Mesenchymal stem cell (in vitro differentiated cells and primary cell): ENCODE measurements around the gene INPP5E.

Experiments used
- DNase-seq: peaks from one replicate; pipeline ENCODE4 v3.0.0-alpha.2; 2013
- H2AFZ ChIP-seq: one replicate; pipeline ENCODE4 v1.6.1; 2013; ENCODE audit warnings: low read depth, mild to moderate bottlenecking, control low read depth, inconsistent platforms, low read length, moderate library complexity
- H2AK5ac ChIP-seq: 2 replicates; pipeline ENCODE4 v1.6.1; 2013; ENCODE audit warnings: low read length, moderate library complexity, mild to moderate bottlenecking, inconsistent platforms; ENCODE audit not compliant: severe bottlenecking
- H2BK120ac ChIP-seq: one replicate; pipeline ENCODE4 v1.6.1; 2013; ENCODE audit warnings: low read depth, mild to moderate bottlenecking, inconsistent platforms, low read length, moderate library complexity
- H2BK12ac ChIP-seq, 2 experiments: one replicate each; pipeline ENCODE4 v1.6.1; 2013; ENCODE audit warnings: inconsistent platforms in 2 of 2, low read length in 2 of 2, mild to moderate bottlenecking in 2 of 2, moderate library complexity in 2 of 2, control low read depth in 1 of 2
- H2BK15ac ChIP-seq: one replicate; pipeline ENCODE4 v1.6.1; 2013; ENCODE audit warnings: mild to moderate bottlenecking, low read depth, inconsistent platforms; ENCODE audit not compliant: poor library complexity, severe bottlenecking
- H2BK5ac ChIP-seq: 2 replicates; pipeline ENCODE4 v1.6.1; 2013; ENCODE audit warnings: low read depth, mild to moderate bottlenecking, low read length, control low read depth, inconsistent platforms; ENCODE audit not compliant: poor library complexity, severe bottlenecking
- H3K14ac ChIP-seq, 2 experiments: one replicate each; pipeline ENCODE4 v1.6.1; 2013; ENCODE audit warnings: inconsistent platforms in 2 of 2, low read length in 2 of 2, control low read depth in 1 of 2, mild to moderate bottlenecking in 1 of 2, moderate library complexity in 1 of 2
- H3K18ac ChIP-seq, 2 experiments: one replicate each; pipeline ENCODE4 v1.6.1; 2013; ENCODE audit warnings: inconsistent platforms in 2 of 2, low read length in 2 of 2, control low read depth in 1 of 2, low read depth in 1 of 2, mild to moderate bottlenecking in 1 of 2
- H3K23ac ChIP-seq, 2 experiments: one replicate each; pipeline ENCODE4 v1.6.1; 2013; ENCODE audit warnings: inconsistent platforms in 2 of 2, low read length in 2 of 2, mild to moderate bottlenecking in 2 of 2, moderate library complexity in 2 of 2, control low read depth in 1 of 2
- H3K27ac ChIP-seq: 2 replicates; pipeline ENCODE4 v1.5.1; 2013; ENCODE audit warnings: mild to moderate bottlenecking, moderate library complexity, low read length, control low read depth, inconsistent platforms; ENCODE audit not compliant: poor library complexity, severe bottlenecking
- H3K27me3 ChIP-seq, 2 experiments: 2 replicates each; pipeline versions ENCODE4 v1.6.1 to v1.7.0; 2013; ENCODE audit warnings: low read length in 2 of 2, mild to moderate bottlenecking in 2 of 2, moderate library complexity in 2 of 2, control low read depth in 1 of 2, inconsistent platforms in 1 of 2; ENCODE audit not compliant: control insufficient read depth in 1 of 2, insufficient read depth in 1 of 2
- H3K36me3 ChIP-seq, 2 experiments: 2 replicates each; pipeline versions ENCODE4 v1.6.1 to v1.7.0; 2013; ENCODE audit warnings: low read length in 2 of 2, control low read depth in 1 of 2, inconsistent platforms in 1 of 2, low read depth in 1 of 2, mild to moderate bottlenecking in 1 of 2; ENCODE audit not compliant: insufficient read depth in 2 of 2, control insufficient read depth in 1 of 2
- H3K4ac ChIP-seq, 2 experiments: one replicate each; pipeline ENCODE4 v1.6.1; 2013; ENCODE audit warnings: inconsistent platforms in 2 of 2, low read length in 2 of 2, mild to moderate bottlenecking in 2 of 2, moderate library complexity in 2 of 2, control low read depth in 1 of 2, low read depth in 1 of 2
- H3K4me1 ChIP-seq: 2 replicates; pipeline ENCODE4 v1.6.1; 2013; ENCODE audit warnings: low read depth, low read length, control low read depth; ENCODE audit not compliant: control insufficient read depth, insufficient read depth
- H3K4me2 ChIP-seq: 2 replicates; pipeline ENCODE4 v1.6.1; 2013; ENCODE audit warnings: low read length, mild to moderate bottlenecking, inconsistent platforms; ENCODE audit not compliant: poor library complexity, severe bottlenecking
- H3K4me3 ChIP-seq, 2 experiments: 2 replicates each; pipeline versions ENCODE4 v1.5.1 to v1.7.0; 2013; ENCODE audit warnings: low read length in 2 of 2, mild to moderate bottlenecking in 2 of 2, control low read depth in 1 of 2, low read depth in 1 of 2; ENCODE audit not compliant: insufficient read depth in 1 of 2
- H3K79me1 ChIP-seq: replicated peaks from 2 replicates; pipeline ENCODE4 v1.6.1; 2013; ENCODE audit warnings: mild to moderate bottlenecking, control low read depth, low read length, inconsistent platforms; ENCODE audit not compliant: poor library complexity, severe bottlenecking
- H3K9ac ChIP-seq: 2 replicates; pipeline ENCODE4 v1.7.0; 2013; ENCODE audit warnings: mild to moderate bottlenecking, low read length, moderate library complexity
- H3K9me3 ChIP-seq: 2 replicates; pipeline ENCODE4 v1.7.0; 2013; ENCODE audit warnings: mild to moderate bottlenecking, low read length; ENCODE audit not compliant: control insufficient read depth
- H4K8ac ChIP-seq: one replicate; pipeline ENCODE4 v1.6.1; 2013; ENCODE audit warnings: inconsistent platforms, mild to moderate bottlenecking, low read length, moderate library complexity
- H4K91ac ChIP-seq: one replicate; pipeline ENCODE4 v1.6.1; 2013; ENCODE audit warnings: mild to moderate bottlenecking, low read length, inconsistent platforms
- WGBS: methylation state at CpG from one replicate; pipeline ENCODE4 v1.1.7; 2013; ENCODE audit warnings: mixed read lengths; 5-methylcytosine and 5-hydroxymethylcytosine counted together

INPP5E gene

DNA sequence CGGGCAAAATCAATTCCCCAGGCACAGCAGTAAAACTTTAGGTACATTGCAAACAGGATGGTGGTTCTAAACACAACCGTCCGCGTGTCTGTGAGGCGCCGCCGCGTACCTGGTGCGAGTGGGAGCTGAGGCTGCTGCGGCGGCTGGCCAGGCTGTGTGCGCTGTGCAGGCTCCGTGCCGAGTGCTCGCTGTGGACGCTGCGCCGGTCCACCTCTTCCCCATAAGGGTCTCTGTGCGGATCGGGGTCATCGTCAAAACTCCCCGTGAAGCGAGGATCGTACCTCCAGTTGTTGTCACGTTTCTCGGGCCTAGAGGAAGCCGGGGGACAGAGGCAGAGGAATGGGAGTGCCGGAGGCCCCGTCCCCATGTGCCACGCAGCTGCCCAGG lies 26.5 kb upstream of the INPP5E start:
- Histone ChIP-seq H4K91ac (no peak overlapping the region), H2BK12ac (no peak overlapping the region), H2AFZ (no peak overlapping the region), H3K4me3 (no peak overlapping the region), H3K27ac (no peak overlapping the region), H2AK5ac (no peak overlapping the region), H3K36me3 (peaks cover 84 to 97% of the 10 kb centered on the region in 2 experiments), H3K18ac (no peak overlapping the region), H3K9ac (no peak overlapping the region), H3K27me3 (no peaks in the 10 kb centered on the region), H3K4me2 (no peak overlapping the region), H2BK120ac (no peak overlapping the region), H3K4me1 (peaks cover 6% of the 10 kb centered on the region), H2BK5ac (no peak overlapping the region), H3K23ac (no peak overlapping the region), H3K14ac (no peak overlapping the region), H4K8ac (no peak overlapping the region), H2BK15ac (no peak overlapping the region), H3K79me1 (peaks cover 47% of the 10 kb centered on the region), H3K4ac (no peak overlapping the region), H3K9me3 (no peaks in the 10 kb centered on the region)
- DNase-seq = no peak
- WGBS = 98% methylated on average over 30 of the region's 30 CpGs

DNA sequence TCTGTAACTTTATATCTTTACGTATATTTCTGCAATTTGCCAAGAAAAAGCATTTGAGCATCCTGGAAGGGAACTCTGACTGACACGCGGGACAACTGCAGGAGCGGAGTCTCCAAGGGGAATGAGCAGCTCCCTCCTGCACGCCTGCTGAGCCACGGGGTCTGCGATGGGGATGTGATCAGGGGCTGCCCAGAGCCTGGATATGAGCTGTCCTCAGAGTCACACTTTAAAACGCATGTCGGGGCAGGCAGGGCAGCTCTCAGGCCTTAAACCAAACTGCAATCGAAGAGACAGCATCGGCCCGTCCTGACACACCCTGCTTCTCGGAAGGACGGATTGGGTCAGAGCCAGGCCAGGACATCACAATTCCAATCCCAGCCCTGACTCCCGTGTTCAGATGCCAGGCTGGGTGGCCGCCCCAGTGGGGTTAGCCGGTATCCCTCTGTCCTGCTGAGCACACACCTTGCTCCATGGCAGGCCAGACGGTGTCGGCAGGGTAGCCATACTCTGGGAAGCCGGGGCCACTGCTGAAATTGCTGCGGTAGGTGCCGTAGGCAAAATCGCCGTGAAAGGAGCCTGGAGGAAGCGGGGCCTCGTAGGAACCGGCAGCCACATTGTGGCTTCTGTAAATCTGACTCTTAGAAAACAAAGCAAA lies 26.0 kb upstream of the INPP5E start:
- Histone ChIP-seq H2BK15ac (no peak overlapping the region), H3K14ac (no peak overlapping the region), H2AFZ (no peak overlapping the region), H4K91ac (no peak overlapping the region), H3K4me1 (peaks cover 6% of the 10 kb centered on the region), H2BK12ac (no peak overlapping the region), H3K4me3 (no peak overlapping the region), H2BK5ac (no peak overlapping the region), H3K18ac (no peak overlapping the region), H3K4ac (no peak overlapping the region), H3K9ac (no peak overlapping the region), H3K36me3 (peaks cover 84 to 97% of the 10 kb centered on the region in 2 experiments), H3K79me1 (peaks cover 48% of the 10 kb centered on the region), H3K9me3 (no peaks in the 10 kb centered on the region), H3K27ac (no peak overlapping the region), H4K8ac (no peak overlapping the region), H3K23ac (no peak overlapping the region), H2BK120ac (no peak overlapping the region), H3K27me3 (no peaks in the 10 kb centered on the region), H3K4me2 (no peak overlapping the region), H2AK5ac (no peak overlapping the region)
- DNase-seq = no peak
- WGBS = 95% methylated on average over 27 of the region's 27 CpGs

DNA sequence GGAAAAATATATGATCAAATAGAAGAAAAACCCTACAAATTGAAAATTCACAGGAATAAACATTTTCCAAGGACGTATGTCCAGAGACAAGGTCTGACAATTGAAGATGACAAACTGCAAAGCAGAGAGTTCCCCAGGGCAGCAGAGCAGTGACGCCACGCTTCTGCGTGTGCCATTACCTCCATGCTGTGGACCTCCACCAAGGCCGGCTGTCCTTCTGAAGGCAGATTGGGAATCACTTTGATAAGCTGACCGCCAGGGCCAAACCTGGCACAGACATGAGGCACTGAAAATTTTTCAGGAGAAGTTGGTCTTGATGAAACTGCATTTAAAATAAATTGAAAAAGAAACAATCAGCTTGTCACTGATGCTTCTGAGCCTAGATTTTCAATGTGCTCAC lies 24.6 kb upstream of the INPP5E start:
- Histone ChIP-seq H3K14ac (no peak overlapping the region), H2BK15ac (no peak overlapping the region), H3K36me3 (peaks cover 81 to 94% of the 10 kb centered on the region in 2 experiments), H3K27ac (no peak overlapping the region), H3K9me3 (no peaks in the 10 kb centered on the region), H3K79me1 (peaks cover 53% of the 10 kb centered on the region), H3K4me1 (peaks cover 6% of the 10 kb centered on the region), H2AFZ (no peak overlapping the region), H2BK12ac (no peak overlapping the region), H3K9ac (no peak overlapping the region), H4K8ac (no peak overlapping the region), H3K4ac (no peak overlapping the region), H3K18ac (no peak overlapping the region), H3K27me3 (no peaks in the 10 kb centered on the region), H2AK5ac (no peak overlapping the region), H3K4me2 (no peak overlapping the region), H3K4me3 (no peak overlapping the region), H4K91ac (no peak overlapping the region), H2BK120ac (no peak overlapping the region), H2BK5ac (no peak overlapping the region), H3K23ac (no peak overlapping the region)
- DNase-seq = no peak
- 98% methylated on average over 6 of the region's 6 CpGs for WGBS

- Histone ChIP-seq H3K4ac (no peak overlapping the region), H2BK12ac (no peak overlapping the region), H2AFZ (no peak overlapping the region), H3K9me3 (no peaks in the 10 kb centered on the region), H3K18ac (no peak overlapping the region), H3K27me3 (no peaks in the 10 kb centered on the region), H3K79me1 (peaks cover 53% of the 10 kb centered on the region), H3K23ac (no peak overlapping the region), H2BK5ac (no peak overlapping the region), H3K4me1 (peaks cover 6% of the 10 kb centered on the region), H3K4me2 (no peak overlapping the region), H3K14ac (no peak overlapping the region), H2AK5ac (no peak overlapping the region), H2BK120ac (no peak overlapping the region), H3K4me3 (peak overlapping the region in 1 of 2 experiments; percentile 26), H3K36me3 (peaks cover 81 to 94% of the 10 kb centered on the region in 2 experiments), H3K9ac (no peak overlapping the region), H3K27ac (no peak overlapping the region), H2BK15ac (no peak overlapping the region), H4K8ac (no peak overlapping the region), H4K91ac (no peak overlapping the region)
- DNase-seq = no peak
- 94% methylated on average over 14 of the region's 14 CpGs for WGBS
Observed at GRCh38 chr9:136463578-136463977, 23.9 kb upstream of the INPP5E start.
